Stimulated activated CD4-positive, alpha-beta T cell treated with anti-CD3 and anti-CD28 coated beads, Interleukin-2, amount 100 ng/mL, for 4 hours (primary cell): ENCODE data around the gene SLC26A3.

Experiments
- DNase-seq: peaks from one replicate; pipeline ENCODE4 v3.0.0-alpha.2; 2020; ENCODE audit warnings: low read depth

SLC26A3 gene

DNA sequence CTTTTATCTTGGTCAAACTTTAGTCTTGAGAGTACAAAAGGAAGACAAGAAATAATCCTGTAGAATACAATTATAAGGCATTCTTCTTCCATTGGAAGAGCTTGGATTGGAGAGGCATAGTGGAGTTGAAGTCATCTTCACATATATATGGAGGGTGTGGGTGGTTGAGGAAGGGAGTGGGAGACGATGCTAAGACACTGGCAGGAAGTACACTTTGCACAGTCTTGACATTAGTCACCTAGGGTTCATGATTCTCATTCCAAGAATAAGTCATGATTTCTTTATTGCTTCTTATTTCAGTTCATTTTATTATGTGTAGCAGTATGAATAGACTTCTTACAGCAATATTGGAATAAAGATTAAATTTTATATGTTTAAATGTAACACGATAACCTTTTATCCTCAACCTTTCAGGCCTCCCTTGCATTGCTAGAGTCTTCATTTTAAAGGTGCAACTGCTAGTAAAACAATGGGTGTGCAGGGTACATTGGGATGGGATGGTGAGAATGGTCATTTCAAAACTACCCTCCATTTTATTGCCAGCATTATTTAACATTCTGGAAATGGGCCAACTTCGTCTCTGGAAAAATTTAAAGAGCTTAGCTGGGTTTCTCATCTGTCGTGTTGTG is 12.3 kb upstream of the SLC26A3 start:
- no peak for DNase-seq

DNA sequence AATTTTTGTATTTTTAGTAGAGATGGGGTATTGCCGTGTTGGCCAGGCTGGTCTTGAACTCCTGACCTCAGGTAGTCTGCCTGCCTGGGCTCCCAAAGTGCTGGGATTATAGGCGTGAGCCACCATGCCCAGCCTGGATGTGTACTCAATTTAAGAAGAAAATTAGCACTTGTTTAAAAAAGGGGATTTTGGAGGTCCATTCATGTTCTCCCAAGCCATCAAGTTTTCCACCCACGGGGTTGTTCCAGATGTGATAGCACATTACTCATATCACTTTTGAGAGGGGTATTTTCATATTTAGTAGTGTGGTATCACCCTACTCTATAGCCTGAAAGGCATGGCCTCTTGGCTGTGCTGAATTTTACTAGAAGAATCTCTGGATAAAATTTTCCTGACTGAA is 10.5 kb upstream of the SLC26A3 start:
- no peak for DNase-seq

DNA sequence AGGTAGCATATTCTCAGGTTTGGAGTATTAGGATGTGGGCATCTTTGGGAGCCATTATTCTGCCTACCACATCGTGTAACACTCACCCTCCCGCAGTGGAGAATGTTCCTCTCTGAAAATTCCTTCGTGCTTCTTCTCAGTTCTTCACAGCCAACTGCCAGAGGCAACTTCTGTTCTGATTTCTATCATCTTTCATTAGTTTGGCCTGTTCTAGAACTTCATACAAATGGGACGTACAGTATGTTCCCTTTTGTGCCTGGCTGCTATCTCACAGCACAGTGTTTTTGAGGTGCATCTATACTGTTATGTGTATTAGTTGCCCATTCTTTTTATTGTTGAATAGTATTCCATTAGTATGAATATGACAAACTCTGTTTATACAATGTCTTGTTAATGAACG is 8.9 kb upstream of the SLC26A3 start:
- DNase-seq = no peak

DNA sequence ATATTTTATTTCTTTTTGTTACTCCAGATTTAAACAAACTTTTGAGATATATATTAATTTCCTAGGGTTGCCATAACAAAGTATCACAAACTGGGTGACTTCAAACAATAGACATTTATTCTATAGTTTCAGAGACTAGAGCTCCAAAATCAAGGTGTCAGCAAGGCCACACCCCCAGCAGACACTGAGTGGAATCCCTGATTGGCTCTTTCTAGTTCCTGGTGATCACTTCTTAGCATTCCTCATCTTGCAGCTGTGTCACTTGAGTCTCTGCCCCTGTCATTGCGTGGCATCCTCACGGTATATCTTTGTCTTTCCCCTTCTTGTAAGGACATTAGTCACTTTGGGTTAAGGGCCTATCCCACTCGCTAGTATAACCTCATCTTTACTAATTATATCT is 7.6 kb upstream of the SLC26A3 start:
- no peak for DNase-seq

DNA sequence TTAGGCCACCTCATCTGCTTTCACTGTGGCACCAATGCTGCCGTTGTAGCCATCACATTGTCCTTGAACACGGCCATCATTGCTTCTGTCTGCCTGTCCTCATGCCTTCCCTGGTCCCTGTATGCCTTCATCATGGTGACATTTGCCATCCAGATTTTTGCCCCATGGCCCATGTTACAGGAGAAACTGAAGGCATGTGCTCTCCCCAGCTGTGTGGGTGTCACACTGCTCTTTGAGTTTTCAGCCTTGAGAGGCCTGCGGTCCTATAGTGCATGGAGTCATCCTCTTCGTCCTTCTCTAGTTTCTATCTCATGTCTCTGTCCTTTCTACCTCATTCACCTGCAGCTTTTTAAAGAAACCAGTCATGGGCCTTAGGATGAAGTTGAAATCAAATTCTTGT is 6.2 kb upstream of the SLC26A3 start:
- DNase-seq = no peak

DNA sequence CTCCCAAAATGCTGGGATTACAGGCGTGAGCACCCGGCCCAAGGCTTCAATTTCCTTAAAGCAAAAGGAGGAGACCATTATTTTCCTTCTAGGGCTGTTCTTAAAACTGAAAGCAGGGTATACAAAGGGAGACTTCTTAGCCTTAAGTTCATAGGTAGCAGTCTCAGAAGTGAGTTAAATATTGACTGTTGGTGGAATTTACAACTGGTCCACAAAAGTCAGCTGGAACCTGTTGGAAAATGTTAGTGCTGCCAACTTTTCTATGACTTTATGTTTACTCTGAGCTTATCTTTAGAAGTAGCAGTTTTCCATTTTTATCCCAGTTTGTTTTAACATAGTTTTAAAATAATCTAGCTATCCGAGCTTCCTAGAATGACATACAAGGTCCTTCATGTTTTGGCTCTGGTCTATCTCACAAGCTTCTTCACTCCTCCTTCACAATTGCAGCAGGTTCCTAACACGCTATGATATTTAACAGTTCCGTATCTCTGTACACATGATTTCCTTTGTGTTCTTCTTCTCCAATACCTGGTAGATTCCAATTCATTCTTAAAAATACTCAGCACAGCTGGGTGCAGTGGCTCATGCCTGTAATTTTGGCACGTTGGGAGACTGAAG is 3.3 kb downstream of the SLC26A3 start:
- no peak for DNase-seq

DNA sequence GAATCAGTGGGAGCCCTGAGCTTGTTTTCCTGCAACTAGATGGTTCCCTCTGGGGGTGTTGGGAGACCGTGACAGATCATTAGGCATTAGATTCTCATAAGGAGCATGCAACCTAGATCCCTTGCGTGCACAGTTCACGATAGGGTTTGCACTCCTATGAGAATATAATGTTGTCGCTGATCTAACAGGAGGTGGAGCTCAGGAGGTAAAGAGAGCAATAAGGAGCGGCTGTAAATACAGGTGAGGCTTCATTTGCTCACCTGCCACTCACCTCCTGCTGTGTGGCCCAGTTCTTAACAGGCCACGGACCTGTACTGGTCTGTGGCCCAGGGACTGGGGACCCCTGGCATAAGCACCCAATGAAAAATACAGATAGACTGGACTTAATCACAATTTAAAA is 10.7 kb downstream of the SLC26A3 start:
- no peak for DNase-seq

DNA sequence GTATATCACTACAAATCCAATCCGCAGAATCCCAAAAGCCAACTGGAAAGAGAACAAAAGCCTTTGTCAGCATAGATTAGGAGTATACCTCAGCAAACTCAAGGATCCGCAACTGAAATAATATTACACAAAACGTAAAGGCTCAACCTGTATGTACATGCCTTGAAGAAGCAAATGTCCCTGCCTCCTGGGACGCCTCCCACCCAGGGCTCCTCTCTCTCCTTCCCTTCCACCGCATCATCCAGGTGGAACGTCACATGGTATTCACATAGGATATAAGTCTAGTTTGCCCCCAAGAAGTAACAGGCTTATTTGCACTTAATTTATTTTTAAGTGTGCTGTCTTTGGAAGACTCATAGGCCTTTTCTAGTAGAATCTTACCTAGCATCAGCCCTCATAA is 13.4 kb downstream of the SLC26A3 start:
- no peak for DNase-seq

DNA sequence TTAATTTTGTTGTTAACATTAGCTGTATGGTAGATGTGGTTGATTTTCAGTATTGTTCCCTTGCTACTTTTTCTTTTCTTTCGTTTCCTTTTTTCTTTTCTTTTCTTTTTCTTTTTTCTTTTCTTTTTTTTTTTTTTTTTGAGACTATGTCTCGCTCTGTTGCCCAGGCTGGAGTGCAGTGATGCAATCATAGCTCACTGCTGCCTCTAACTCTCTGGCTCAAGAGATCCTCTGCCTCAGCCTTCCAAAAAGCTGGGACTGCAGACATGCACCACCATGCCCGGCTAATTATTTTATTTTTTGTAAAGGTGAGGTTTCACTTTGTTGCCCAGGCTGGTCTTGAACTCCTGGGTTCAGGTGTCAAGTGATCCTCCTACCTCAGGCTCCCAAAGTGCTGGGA is 14.4 kb downstream of the SLC26A3 start:
- no peak for DNase-seq

DNA sequence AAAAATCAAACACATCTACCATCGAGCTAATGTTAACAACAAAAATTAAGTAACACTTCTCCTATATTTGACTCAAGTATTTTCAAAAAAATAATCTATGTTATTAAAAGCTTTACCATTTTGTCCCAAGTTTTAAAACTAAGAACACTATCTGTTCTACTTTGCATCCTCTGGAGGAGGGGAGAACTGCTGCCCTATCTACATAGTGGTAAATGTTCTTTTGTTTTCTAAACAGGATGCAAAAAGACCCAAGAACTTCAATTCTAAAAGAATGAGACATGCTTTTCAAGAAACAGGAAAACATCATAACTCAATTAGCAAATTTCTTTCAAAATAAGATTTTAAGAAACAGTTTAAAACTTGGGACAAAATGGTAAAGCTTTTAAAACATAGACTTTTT is 14.8 kb downstream of the SLC26A3 start:
- DNase-seq = no peak

DNA sequence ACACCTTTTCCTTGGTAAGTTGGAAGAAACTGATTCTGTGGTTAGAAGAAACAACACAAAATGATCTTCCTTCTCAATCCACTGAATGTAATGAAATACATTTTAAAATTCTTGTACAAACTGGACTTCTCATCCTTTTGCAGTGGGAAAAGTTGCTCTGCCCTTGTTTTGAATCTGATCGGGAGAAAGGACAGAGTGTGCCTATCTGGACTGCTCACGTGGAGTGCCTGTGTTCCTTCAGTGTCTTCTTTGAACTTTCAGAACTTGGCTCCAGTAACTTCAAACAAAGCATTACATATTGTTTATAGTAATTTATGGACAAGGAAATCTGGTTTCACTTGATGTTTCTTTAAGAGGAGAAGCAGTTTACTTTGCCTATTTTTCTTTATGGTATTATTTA is 17.1 kb downstream of the SLC26A3 start:
- no peak for DNase-seq

DNA sequence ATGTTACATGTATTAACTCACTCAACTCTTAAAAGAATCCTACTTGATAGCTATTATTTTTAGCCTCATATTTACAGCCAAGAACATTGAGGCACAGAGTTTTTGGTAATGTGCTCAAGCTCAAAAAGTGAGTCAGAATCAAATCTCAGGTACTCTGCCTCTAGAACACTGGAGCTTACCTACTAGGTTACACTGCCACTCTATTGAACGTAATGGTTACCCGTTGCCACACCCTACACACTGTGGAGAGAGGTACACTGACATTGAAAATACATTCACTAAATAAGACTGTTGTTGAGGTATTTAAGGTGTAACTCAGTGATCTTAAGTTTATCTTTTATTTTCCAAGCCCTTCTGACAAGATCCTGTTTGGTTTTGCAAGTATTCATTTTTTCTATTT is 17.9 kb downstream of the SLC26A3 start:
- DNase-seq = no peak

DNA sequence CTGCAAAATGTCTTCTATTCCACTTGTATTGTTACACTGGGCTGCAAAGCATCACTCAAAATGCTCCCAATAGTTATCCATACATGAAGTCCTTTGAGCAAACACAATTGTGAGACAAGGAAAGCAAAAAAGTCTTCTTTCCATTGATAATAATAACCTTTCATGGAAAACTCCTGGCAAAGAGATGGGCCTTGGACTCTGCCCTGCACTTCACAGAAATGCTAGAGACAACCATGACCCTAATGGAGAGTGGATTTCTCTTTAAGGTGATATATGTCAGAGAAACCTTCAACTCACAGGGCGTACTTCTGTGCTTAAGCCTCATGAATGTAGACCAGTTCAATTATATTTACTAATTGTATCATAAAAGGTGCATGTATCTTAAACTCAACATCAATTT is 19.4 kb downstream of the SLC26A3 start:
- DNase-seq = no peak

DNA sequence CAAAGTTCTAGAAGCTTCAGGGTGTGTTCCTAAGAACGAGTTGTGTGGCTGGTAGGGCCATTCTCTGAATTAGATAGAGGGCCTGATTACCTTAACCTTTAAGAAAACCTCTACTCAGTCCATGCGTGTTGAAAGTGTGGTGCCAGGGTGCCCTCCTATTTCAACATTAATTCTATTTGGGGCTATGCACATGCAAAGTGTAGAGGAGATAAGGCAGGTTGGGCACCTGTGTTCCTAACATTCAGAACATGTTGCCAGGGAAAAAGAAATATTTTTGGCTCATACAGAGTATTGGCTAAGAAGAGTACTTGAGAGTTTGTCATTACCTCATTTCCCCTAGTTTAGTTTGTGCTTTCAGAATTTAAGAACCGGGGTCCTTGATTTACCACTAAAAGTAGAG is 20.6 kb downstream of the SLC26A3 start:
- DNase-seq = no peak

DNA sequence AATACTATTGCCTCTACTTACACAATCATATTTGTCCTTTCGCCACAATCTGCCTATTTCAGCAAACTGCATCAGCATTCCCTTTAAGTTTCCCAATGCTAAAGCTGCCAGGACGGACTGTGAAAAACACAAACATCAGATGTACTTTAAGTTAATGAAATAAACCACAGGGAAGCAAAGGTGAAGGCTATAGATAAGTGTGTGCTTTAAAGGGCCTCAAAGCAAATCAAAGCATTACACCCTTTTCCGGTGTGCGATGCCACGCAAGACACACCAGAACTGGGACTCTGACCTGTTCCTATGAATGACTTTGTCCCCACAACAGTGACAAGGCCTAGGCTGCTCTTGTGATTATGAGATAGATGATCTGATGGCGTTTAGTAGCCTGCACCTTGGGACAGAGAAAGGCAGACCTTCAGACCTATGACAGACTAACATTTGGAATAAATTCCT is 23.4 kb downstream of the SLC26A3 start:
- DNase-seq = no peak

DNA sequence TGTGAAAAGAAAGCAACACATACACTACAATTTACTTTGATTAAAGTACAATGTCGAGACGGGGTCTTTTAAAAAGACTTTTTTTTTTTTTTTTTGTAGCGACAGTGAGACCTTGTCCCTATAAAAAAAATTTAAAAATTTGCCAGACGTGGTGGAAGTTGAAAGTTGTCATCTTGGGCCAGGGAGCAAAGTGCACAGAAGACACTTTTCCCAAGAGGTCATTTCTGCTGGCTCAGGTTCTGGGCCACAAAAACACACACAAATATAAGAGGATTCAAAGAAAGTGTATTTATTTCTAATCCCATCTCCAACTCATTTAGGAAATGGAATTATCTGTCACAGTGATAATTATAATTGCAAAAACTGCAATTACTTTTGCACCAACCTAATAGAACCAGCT is 24.7 kb downstream of the SLC26A3 start:
- DNase-seq = no peak

DNA sequence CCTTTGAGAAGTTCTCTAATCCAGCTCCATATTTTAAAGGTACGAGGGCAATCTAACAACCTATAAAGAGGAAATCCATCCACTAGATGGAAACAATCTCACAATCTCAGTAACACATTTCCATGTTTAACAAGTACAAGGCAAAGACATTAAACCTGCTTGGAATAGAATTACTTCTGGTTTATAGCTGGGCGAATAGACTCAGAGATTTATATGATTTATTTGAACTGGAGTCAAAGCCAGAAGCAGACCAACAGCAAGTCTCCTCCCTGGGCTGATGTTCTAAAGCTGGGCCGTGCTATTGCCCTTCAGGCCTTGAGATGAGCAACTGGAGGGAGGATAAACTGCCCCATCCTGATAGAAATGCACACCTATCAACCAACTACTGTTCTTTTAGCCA is 25.3 kb downstream of the SLC26A3 start:
- DNase-seq = no peak

DNA sequence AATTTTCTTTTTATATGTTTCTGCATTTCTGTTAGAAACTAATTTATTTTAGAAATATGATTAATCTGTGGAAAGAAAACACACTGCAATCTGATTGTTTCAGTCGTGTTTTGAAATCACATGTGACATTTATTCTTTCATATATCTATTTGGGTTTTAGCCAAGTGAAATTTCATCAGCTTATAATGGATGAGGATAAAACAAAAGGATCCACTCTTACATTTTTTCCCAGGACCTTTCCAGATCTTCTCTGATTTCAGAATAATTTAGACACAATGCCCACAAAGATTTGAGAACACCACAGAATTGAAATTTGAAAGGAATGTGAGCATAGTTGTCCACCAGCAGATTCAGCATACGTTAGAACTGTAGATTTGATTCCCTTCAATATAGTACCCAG is 30.0 kb downstream of the SLC26A3 start:
- no peak for DNase-seq

DNA sequence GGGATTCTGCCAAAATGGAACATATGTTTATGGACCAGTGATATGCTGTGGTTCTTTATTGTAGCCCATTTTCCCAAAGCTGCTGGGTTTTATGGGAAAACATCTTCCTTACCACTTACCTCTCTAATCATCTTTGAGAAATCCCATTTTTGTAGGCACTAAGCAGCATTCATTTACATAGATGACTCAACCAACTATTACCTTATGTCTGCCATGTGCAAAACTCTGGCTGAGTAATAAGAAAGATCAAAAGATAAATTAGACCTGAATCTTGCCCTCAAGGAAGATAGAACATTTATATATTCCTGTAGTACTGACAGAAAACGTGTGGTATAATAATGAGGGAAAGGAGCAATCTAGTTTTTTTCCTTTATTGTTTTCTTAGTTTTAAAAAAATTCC is 34.8 kb downstream of the SLC26A3 start:
- DNase-seq = no peak

DNA sequence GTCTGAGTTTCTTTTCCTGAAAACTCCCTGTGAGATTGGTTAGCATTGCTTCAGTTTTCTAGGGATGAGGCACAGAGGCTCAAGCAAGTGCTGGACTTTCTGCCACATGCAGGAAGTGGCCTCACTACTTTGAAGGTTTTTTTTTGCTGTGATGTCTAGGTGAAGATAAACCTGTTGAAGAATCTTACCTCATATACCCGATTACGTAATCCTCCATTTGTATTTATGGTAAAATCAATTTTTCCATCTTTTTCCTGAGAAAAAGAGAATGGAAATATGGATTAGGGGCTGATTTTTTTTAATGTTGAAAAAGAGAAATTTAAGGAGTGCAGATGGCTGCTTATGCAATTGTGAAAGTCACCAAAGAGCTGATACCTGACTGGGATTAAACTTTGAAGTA is 35.6 kb downstream of the SLC26A3 start:
- DNase-seq = no peak

DNA sequence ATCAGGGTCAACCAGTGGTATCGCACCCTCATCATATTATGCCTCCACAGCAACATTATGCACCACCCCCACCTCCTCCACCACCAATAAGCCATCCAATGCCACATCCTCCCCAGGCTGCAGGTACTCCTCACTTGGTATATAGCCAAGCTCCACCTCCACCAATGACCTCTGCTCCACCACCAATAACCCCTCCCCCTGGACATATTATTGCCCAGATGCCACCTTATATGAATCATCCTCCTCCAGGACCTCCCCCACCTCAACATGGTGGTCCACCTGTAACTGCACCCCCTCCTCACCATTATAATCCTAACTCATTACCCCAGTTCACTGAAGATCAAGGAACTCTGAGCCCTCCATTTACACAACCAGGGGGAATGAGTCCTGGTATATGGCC is 44.4 kb downstream of the SLC26A3 start:
- no peak for DNase-seq

DNA sequence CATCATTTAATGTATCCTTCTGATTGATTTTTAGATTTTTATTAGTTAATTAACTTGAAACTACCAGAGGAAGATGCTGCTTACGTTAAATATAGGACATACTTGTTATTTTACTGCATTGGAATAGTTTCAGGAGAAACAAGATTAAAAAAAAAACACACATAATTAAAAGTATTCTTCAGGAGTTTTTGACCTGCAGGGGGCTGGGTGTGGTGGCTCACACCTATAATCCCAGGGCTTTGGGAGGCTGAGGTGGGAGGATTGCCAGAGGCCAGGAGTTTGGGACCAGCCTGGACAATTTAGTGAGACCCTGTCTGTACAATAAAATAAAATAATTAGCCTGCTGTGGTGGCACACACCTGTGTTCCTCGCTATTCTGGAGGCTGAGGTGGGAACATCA is 48.4 kb downstream of the SLC26A3 start:
- DNase-seq = no peak

DNA sequence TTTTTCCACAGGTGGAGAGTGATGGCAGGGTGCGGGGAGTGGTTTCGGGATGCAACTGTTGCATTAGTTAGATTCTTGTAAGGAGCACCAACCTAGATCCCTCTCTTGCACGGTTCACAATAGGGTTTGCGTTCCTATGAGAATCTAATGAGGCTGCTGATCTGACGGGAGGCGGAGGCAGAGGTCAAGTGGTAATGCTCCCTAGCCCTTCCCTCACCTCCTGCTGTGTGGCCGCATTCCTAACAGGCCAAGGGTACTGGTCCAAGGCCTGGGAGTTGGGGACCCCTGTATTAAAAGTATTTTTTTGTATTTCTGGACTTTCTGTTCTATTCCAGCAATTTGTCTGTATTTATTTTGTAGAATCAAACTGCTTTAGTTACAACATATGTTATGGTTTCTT is 51.9 kb downstream of the SLC26A3 start:
- DNase-seq = no peak

DNA sequence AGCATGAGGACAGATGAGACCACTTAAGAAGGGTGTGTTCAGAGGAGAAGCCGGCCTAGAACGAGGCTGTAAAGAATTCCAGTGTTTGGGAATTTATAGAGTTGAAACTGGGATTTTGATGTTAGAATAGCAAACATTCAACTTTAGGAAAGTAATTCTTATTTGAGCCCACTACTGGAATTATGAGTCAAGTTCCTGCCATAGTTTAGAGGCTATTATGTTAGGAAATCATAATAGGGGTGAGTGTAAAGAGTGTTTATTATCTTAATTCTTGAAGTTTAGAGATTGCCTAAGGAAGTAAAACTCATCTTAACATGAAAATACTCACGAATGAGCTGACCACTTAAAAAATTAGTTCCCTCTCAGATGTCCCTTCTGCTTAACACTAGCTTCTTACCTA is 57.0 kb downstream of the SLC26A3 start:
- DNase-seq = no peak
